H1 (cell line): Measurements from ENCODE around the gene GPALPP1. TPM values are rescaled to one million over a fixed set of nuclear protein-coding genes. Genes with fewer than 3 reads are reported as not detected.

Source experiments
- CTCF ChIA-PET: fragments of 300-600 bp; sonication (Branson Sonifier 250); formaldehyde crosslinking; loops from one replicate; lab custom pipeline; 2021; ENCODE audit not compliant: partially characterized antibody; lab: Charles Lee
- POLR2A ChIA-PET: fragments of 300-600 bp; sonication (Branson Sonifier 250); formaldehyde crosslinking; loops from one replicate; lab custom pipeline; 2021; ENCODE audit warnings: inconsistent platforms; ENCODE audit not compliant: partially characterized antibody; lab: Charles Lee
- DNase-seq, 2 experiments: peaks; one replicate each; pipeline versions ENCODE4 v3.0.0 to v3.0.0-alpha.2; 2010 to 2022; ENCODE audit warnings: low spot score in 2 of 2, low read depth in 1 of 2, mixed read lengths in 1 of 2
- FAIRE-seq: peaks from 2 replicates; lab custom pipeline; 2011; peaks lifted over from hg19 to GRCh38; lab: Jason Lieb, UNC
- H2AFZ ChIP-seq: 2 replicates; pipeline ENCODE4 v1.8.1; 2012; ENCODE audit warnings: low read length, inconsistent platforms
- H2AK5ac ChIP-seq: 2 replicates; pipeline ENCODE4 v1.6.1; 2013; ENCODE audit warnings: low read depth, low read length
- H2BK120ac ChIP-seq: replicated peaks from 2 replicates; pipeline ENCODE3; 2013; ENCODE audit warnings: low read depth, low read length, inconsistent platforms
- H2BK12ac ChIP-seq: 2 replicates; pipeline ENCODE4 v1.6.1; 2013; ENCODE audit warnings: low read depth, low read length
- H2BK15ac ChIP-seq: 2 replicates; pipeline ENCODE4 v1.6.1; 2013; ENCODE audit warnings: low read length
- H2BK20ac ChIP-seq: 2 replicates; pipeline ENCODE4 v1.6.1; 2013; ENCODE audit warnings: low read length
- H2BK5ac ChIP-seq: 2 replicates; pipeline ENCODE4 v1.6.1; 2013; ENCODE audit warnings: low read depth, low read length
- H3K14ac ChIP-seq: 2 replicates; pipeline ENCODE4 v1.6.1; 2013; ENCODE audit warnings: inconsistent platforms; ENCODE audit not compliant: insufficient read length
- H3K18ac ChIP-seq: 2 replicates; pipeline ENCODE4 v1.6.1; 2013; ENCODE audit warnings: low read length; ENCODE audit errors: extremely low read depth
- H3K23ac ChIP-seq: 2 replicates; pipeline ENCODE4 v1.6.1; 2013; ENCODE audit warnings: inconsistent platforms; ENCODE audit not compliant: insufficient read length
- H3K23me2 ChIP-seq: 2 replicates; pipeline ENCODE4 v1.6.1; 2013; ENCODE audit warnings: low read depth, low read length
- H3K27ac ChIP-seq: 2 replicates; pipeline ENCODE4 v1.6.1; 2011; ENCODE audit warnings: low read depth, low read length, inconsistent platforms
- H3K27me3 ChIP-seq, 4 experiments: replicated peaks in 1 of 4; 1 replicate in 1 of 4; 2 replicates in 3 of 4; pipeline versions ENCODE4 v1.6.1 to v1.8.1; 2011 to 2013; ENCODE audit warnings: low read length in 3 of 4, mild to moderate bottlenecking in 3 of 4, inconsistent platforms in 2 of 4, mixed read lengths in 2 of 4, moderate library complexity in 1 of 4; ENCODE audit not compliant: control insufficient read depth in 3 of 4, insufficient read depth in 3 of 4; ENCODE audit errors: extremely low read depth in 1 of 4
- H3K36me3 ChIP-seq, 4 experiments: 2 replicates each; pipeline versions ENCODE4 v1.6.1 to v1.8.1; 2011 to 2013; ENCODE audit warnings: mild to moderate bottlenecking in 4 of 4, low read length in 3 of 4, moderate library complexity in 2 of 4, control low read depth in 1 of 4, inconsistent platforms in 1 of 4; ENCODE audit not compliant: insufficient read depth in 4 of 4, control insufficient read depth in 2 of 4
- H3K4ac ChIP-seq: replicated peaks from 2 replicates; pipeline ENCODE3; 2013; ENCODE audit warnings: low read length, low read depth, mixed read lengths, inconsistent platforms; ENCODE audit not compliant: insufficient read length
- H3K4me1 ChIP-seq, 4 experiments: replicated peaks in 1 of 4; 1 replicate in 1 of 4; 2 replicates in 3 of 4; pipeline versions ENCODE4 v1.6.1 to v1.8.1; 2011 to 2013; ENCODE audit warnings: low read length in 3 of 4, inconsistent platforms in 2 of 4, mixed read lengths in 1 of 4; ENCODE audit not compliant: insufficient read depth in 4 of 4, control insufficient read depth in 3 of 4
- H3K4me2 ChIP-seq, 2 experiments: 2 replicates each; pipeline versions ENCODE4 v1.6.1 to v1.8.1; 2011 to 2013; ENCODE audit warnings: low read depth in 2 of 2, low read length in 2 of 2, control low read depth in 1 of 2, inconsistent platforms in 1 of 2, mild to moderate bottlenecking in 1 of 2; ENCODE audit not compliant: insufficient read depth in 1 of 2
- H3K4me3 ChIP-seq, 4 experiments: fragments of 200-600, 300-600 bp in 1 of 4; sonication (generic), shearing (Covaris generic), sonication (Bioruptor Twin) in 1 of 4; 2 replicates each; pipeline versions ENCODE4 v1.5.1 to v1.8.1; 2011 to 2016; ENCODE audit warnings: low read length in 4 of 4, low read depth in 3 of 4, control low read depth in 2 of 4, inconsistent platforms in 2 of 4, mild to moderate bottlenecking in 2 of 4, mixed read lengths in 1 of 4, moderate library complexity in 1 of 4; ENCODE audit not compliant: insufficient read depth in 2 of 4; ENCODE audit errors: extremely low read depth in 1 of 4
- H3K56ac ChIP-seq: replicated peaks from 2 replicates; pipeline ENCODE3; 2013; ENCODE audit warnings: low read depth, mild to moderate bottlenecking, mixed read lengths, low read length, inconsistent platforms; ENCODE audit not compliant: insufficient read length
- H3K79me1 ChIP-seq: 2 replicates; pipeline ENCODE4 v1.6.1; 2013; ENCODE audit warnings: low read depth, low read length, control low read depth
- H3K79me2 ChIP-seq, 2 experiments: 2 replicates each; pipeline versions ENCODE4 v1.6.1 to v1.8.1; 2012 to 2013; ENCODE audit warnings: low read length in 2 of 2, mild to moderate bottlenecking in 2 of 2, inconsistent platforms in 1 of 2; ENCODE audit not compliant: insufficient read depth in 2 of 2, control insufficient read depth in 1 of 2
- H3K9ac ChIP-seq, 4 experiments: replicated peaks in 1 of 4; 1 replicate in 1 of 4; 2 replicates in 3 of 4; pipeline versions ENCODE4 v1.6.1 to v1.8.1; 2011 to 2013; ENCODE audit warnings: low read depth in 3 of 4, low read length in 3 of 4, control low read depth in 2 of 4, mild to moderate bottlenecking in 2 of 4, moderate library complexity in 2 of 4, inconsistent platforms in 1 of 4; ENCODE audit errors: extremely low read depth in 1 of 4
- H3K9me3 ChIP-seq, 2 experiments: 2 replicates each; pipeline versions ENCODE4 v1.6.1 to v1.8.1; 2012 to 2013; ENCODE audit warnings: mild to moderate bottlenecking in 2 of 2, moderate library complexity in 2 of 2, control low read depth in 1 of 2, inconsistent platforms in 1 of 2, low read depth in 1 of 2, low read length in 1 of 2, mixed read lengths in 1 of 2; ENCODE audit not compliant: insufficient read depth in 2 of 2
- H4K20me1 ChIP-seq, 2 experiments: replicated peaks in 1 of 2; 2 replicates each; pipeline versions ENCODE3 to v1.8.1; 2011 to 2013; ENCODE audit warnings: inconsistent platforms in 2 of 2, low read length in 2 of 2, mild to moderate bottlenecking in 1 of 2; ENCODE audit not compliant: insufficient read depth in 2 of 2, control insufficient read depth in 1 of 2
- H4K5ac ChIP-seq: 2 replicates; pipeline ENCODE4 v1.6.1; 2013; ENCODE audit warnings: low read length, low read depth, mixed read lengths, inconsistent platforms; ENCODE audit not compliant: insufficient read length
- H4K8ac ChIP-seq: 2 replicates; pipeline ENCODE4 v1.8.0; 2013; ENCODE audit warnings: mild to moderate bottlenecking, moderate library complexity, low read length, inconsistent platforms; ENCODE audit not compliant: insufficient read depth; ENCODE audit errors: extremely low read depth
- H4K91ac ChIP-seq: replicated peaks from 2 replicates; pipeline ENCODE3; 2013; ENCODE audit warnings: low read length, mixed read lengths, inconsistent platforms; ENCODE audit not compliant: insufficient read length
- BRCA1 ChIP-seq: IDR thresholded peaks from 2 replicates; pipeline ENCODE4 v1.6.1; 2012; ENCODE audit warnings: low read depth, low read length, improper control_type of control experiment
- CEBPB ChIP-seq: IDR thresholded peaks from 2 replicates; pipeline ENCODE4 v1.6.1; 2012; ENCODE audit warnings: low read depth, low read length
- EZH2 ChIP-seq: fragments of 200-600 bp; sonication (generic); IDR thresholded peaks from 2 replicates; pipeline ENCODE4 v1.7.1; 2012; ENCODE audit warnings: low read depth, mild to moderate bottlenecking, moderate library complexity, low read length, inconsistent platforms; ENCODE audit not compliant: severe bottlenecking
- GABPA ChIP-seq: IDR thresholded peaks from 2 replicates; pipeline ENCODE4 v1.6.1; 2011; ENCODE audit warnings: mild to moderate bottlenecking, low read length, moderate library complexity, borderline replicate concordance; ENCODE audit not compliant: insufficient read depth
- HDAC2 ChIP-seq, 2 experiments: fragments of 300-600 bp in 1 of 2; sonication (generic) in 1 of 2; IDR thresholded peaks; 2 replicates each; pipeline ENCODE4 v1.6.1; 2011 to 2012; ENCODE audit warnings: low read depth in 2 of 2, low read length in 2 of 2, mild to moderate bottlenecking in 2 of 2, moderate library complexity in 2 of 2, borderline replicate concordance in 1 of 2, inconsistent platforms in 1 of 2
- JUN ChIP-seq: IDR thresholded peaks from 2 replicates; pipeline ENCODE4 v1.6.1; 2011; ENCODE audit warnings: low read depth, mild to moderate bottlenecking, improper control_type of control experiment, low read length
- KDM5A ChIP-seq: fragments of 200-600 bp; IDR thresholded peaks from 2 replicates; pipeline ENCODE4 v1.7.1; 2012; ENCODE audit warnings: mild to moderate bottlenecking, low read length, inconsistent platforms, mixed read lengths
- POU5F1 ChIP-seq: IDR thresholded peaks from 2 replicates; pipeline ENCODE4 v1.6.1; 2011; ENCODE audit warnings: low read depth, mild to moderate bottlenecking, low read length, moderate library complexity
- SUZ12 ChIP-seq: fragments of 200-600 bp; sonication (generic); IDR thresholded peaks from 2 replicates; pipeline ENCODE4 v1.6.1; 2012; ENCODE audit warnings: mild to moderate bottlenecking, inconsistent platforms, low read length, moderate library complexity, mixed read lengths
- ZNF274 ChIP-seq: IDR thresholded peaks from 2 replicates; pipeline ENCODE4 v1.7.0; 2012; ENCODE audit warnings: low read length, borderline replicate concordance; ENCODE audit errors: extremely low read depth
- WGBS, 2 experiments: shearing (Covaris generic) in 1 of 2; methylation state at CpG; one replicate each; pipeline versions ENCODE4 v1.1.6 to v1.1.7; 2013 to 2015; ENCODE audit warnings: low lambda C conversion rate in 2 of 2, mixed read lengths in 2 of 2, inconsistent platforms in 1 of 2, low coverage in 1 of 2, missing lambda C conversion rate in 1 of 2; ENCODE audit not compliant: insufficient replicate concordance in 2 of 2, insufficient coverage in 1 of 2, insufficient read length in 1 of 2; ENCODE audit errors: extremely low coverage in 1 of 2, missing lambda C conversion rate in 1 of 2; 5-methylcytosine and 5-hydroxymethylcytosine counted together
- polyA plus RNA-seq, 7 experiments: library from polyadenylated mRNA; depleted of rRNA in 3 of 7; stranded (reverse) in 5 of 7; unstranded in 2 of 7; fragments of >200 nt in 5 of 7; fragments of 200-250 nt in 2 of 7; gene quantifications; 1 replicate in 5 of 7; 2 replicates in 1 of 7; 4 replicates in 1 of 7; pipeline versions ENCODE4 v1.2.1 to v1.2.3, GENCODE V29; 2011 to 2013; ENCODE audit warnings: missing spikeins in 2 of 7, mixed read lengths in 2 of 7
- total RNA-seq: library from RNA; stranded (reverse); fragmentation: NEBNext Ultra II Directional; extraction: Animal tissue kit (Norgen Biotek cat#: 25700); gene quantifications from 2 replicates; pipeline ENCODE4 v1.2.1, GENCODE V29; 2021
- TF ChIP-seq, protein P1 (sequence below), 3 experiments: IDR thresholded peaks; 1 replicate in 2 of 3; 2 replicates in 1 of 3; pipeline versions ENCODE4 v1.5.1 to v1.6.1; 2011; ENCODE audit warnings: low read length in 3 of 3, mild to moderate bottlenecking in 3 of 3, inconsistent platforms in 2 of 3, low read depth in 1 of 3, moderate library complexity in 1 of 3; ENCODE audit not compliant: insufficient read depth in 1 of 3; ENCODE audit errors: control extremely low read depth in 1 of 3

GPALPP1 gene
- total and polyA plus RNA-seq, 2 of the 8 experiments (the other 6 are each of a cell fraction or from before 2014, with no cell fraction given), result 8.5 to 26.1 TPM

GRCh38 chr13:44952671-44953070 is 36.7 kb upstream of the GPALPP1 start:
- Histone ChIP-seq H3K18ac (no peak overlapping the region), H3K79me1 (no peaks in the 10 kb centered on the region), H2AK5ac (no peak overlapping the region), H3K23ac (no peak overlapping the region), H2BK20ac (no peak overlapping the region), H3K27ac (no peak overlapping the region), H3K4me1 (no peaks in the 10 kb centered on the region), H2BK5ac (no peak overlapping the region), H4K5ac (no peak overlapping the region), H3K56ac (no peak overlapping the region), H3K9ac (no peak overlapping the region), H3K9me3 (no peaks in the 10 kb centered on the region), H4K20me1 (peaks cover 0 to 2% of the 10 kb centered on the region in 2 experiments), H3K14ac (no peak overlapping the region), H4K91ac (no peak overlapping the region), H3K36me3 (peaks cover 0 to 6% (median 0%) of the 10 kb centered on the region in 4 experiments; a peak in 2 of 8 replicates), H3K4me2 (no peak overlapping the region), H2BK12ac (no peak overlapping the region), H3K79me2 (no peaks in the 10 kb centered on the region), H3K4ac (no peak overlapping the region), H2BK15ac (no peak overlapping the region), H3K23me2 (no peaks in the 10 kb centered on the region), H2BK120ac (no peak overlapping the region), H3K4me3 (no peak overlapping the region), H4K8ac (no peak overlapping the region), H2AFZ (no peak overlapping the region), H3K27me3 (no peaks in the 10 kb centered on the region)
- ChIA-PET POLR2A (interaction anchor here (0.7 to 1.1 kb wide), 2 partner anchors 85 to 518 kb away, joined by 3 to 4 read pairs; no protein-coding TSS in a partner anchor), CTCF (interaction anchor here (0.9 kb wide), 1 partner anchor 482 kb away, joined by 4 read pairs; no protein-coding TSS in a partner anchor)
- WGBS, 2 experiments, result 95% methylated on average over 2 of the region's 2 CpGs; no CpG with 5 or more reads in 1 of the 2 experiments
- FAIRE-seq, result no peak
- DNase-seq, result no peak
- TF ChIP-seq KDM5A (no peak), JUN (no peak), ZNF274 (no peak), EZH2 (no peak), BRCA1 (no peak), GABPA (no peak), CEBPB (no peak), SUZ12 (no peak), HDAC2 (IDR thresholded peaks at IDR 0.05; ENCODE audit: borderline replicate concordance in 1 of 2, low read depth in 2 of 2, low read length in 2 of 2) (no peak), POU5F1 (no peak)
- TF ChIP-seq, protein P1, sequence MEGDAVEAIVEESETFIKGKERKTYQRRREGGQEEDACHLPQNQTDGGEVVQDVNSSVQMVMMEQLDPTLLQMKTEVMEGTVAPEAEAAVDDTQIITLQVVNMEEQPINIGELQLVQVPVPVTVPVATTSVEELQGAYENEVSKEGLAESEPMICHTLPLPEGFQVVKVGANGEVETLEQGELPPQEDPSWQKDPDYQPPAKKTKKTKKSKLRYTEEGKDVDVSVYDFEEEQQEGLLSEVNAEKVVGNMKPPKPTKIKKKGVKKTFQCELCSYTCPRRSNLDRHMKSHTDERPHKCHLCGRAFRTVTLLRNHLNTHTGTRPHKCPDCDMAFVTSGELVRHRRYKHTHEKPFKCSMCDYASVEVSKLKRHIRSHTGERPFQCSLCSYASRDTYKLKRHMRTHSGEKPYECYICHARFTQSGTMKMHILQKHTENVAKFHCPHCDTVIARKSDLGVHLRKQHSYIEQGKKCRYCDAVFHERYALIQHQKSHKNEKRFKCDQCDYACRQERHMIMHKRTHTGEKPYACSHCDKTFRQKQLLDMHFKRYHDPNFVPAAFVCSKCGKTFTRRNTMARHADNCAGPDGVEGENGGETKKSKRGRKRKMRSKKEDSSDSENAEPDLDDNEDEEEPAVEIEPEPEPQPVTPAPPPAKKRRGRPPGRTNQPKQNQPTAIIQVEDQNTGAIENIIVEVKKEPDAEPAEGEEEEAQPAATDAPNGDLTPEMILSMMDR (IDR thresholded peaks at IDR 0.05; ENCODE audit: control extremely low read depth in 1 of 3, insufficient read depth in 1 of 3, low read depth in 1 of 3, low read length in 3 of 3), result no peak
